Ovary (tissue), 3 donors: ENCODE results near the gene TAOK3.

ENCODE experiments used
- EP300 ChIP-seq: sonication (generic); formaldehyde crosslinking; IDR thresholded peaks from one replicate; pipeline ENCODE4 v1.6.1; 2017; ENCODE audit warnings: antibody characterized with exemption
- POLR2A ChIP-seq: fragments of 450-650 bp; IDR thresholded peaks from one replicate; pipeline ENCODE4 v1.6.1; 2017; ENCODE audit warnings: antibody characterized with exemption, mild to moderate bottlenecking, moderate library complexity
- TF ChIP-seq, protein P1 (sequence below), 3 donors: fragments of 450-650 bp in 2 of 3; fragments of 200-600 bp in 1 of 3; IDR thresholded peaks; one replicate each; pipeline versions ENCODE4 v1.5.1 to v1.8.0; 2016 to 2022; ENCODE audit warnings: antibody characterized with exemption in 3 of 3, mild to moderate bottlenecking in 1 of 3
- donor health status: DM: no; HTN: no; CAD: no.

DNA sequence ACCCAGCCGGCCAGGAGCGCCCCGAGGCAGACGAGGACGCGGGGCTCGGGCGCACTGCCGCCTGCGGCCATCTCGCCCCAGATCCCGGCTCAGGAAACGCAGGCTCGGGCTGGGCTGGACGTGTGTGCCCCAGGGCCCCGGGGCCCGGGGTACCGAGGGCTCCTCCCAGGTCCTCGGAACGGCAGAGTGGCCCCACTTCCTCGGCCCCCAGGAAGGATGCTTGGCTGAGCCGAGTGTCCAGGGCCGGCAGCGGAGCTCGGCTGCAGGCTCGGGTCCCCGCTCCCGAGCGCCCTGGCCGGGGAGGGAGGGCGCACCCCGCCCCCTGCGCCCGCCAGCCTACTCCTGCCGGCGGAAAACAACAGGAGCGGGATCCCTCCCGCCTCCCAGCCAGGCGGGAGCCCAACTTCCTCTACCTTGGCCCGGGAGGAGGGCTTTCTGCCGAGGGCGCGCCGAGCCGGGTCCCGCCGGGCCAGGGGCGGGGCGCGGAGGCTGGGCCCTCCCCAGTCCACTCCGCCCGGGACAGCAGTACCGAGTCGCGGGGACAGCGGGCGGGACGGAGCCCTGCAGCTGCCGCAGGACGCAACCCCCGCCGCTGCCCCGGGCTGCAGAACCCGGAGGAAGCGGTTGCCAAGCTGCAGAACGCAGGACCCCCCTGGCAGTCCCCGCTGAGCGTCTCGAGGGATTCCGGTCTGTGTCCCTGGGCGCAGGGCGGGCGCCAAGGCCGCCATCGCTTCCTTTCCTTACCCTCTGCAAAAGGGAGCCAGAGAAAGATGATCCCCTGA lies 268.9 kb downstream of the TAOK3 start, which contains the start of gene VSIG10:
- TF ChIP-seq POLR2A (peak; percentile 8), EP300 (no peak)
- TF ChIP-seq, protein P1, sequence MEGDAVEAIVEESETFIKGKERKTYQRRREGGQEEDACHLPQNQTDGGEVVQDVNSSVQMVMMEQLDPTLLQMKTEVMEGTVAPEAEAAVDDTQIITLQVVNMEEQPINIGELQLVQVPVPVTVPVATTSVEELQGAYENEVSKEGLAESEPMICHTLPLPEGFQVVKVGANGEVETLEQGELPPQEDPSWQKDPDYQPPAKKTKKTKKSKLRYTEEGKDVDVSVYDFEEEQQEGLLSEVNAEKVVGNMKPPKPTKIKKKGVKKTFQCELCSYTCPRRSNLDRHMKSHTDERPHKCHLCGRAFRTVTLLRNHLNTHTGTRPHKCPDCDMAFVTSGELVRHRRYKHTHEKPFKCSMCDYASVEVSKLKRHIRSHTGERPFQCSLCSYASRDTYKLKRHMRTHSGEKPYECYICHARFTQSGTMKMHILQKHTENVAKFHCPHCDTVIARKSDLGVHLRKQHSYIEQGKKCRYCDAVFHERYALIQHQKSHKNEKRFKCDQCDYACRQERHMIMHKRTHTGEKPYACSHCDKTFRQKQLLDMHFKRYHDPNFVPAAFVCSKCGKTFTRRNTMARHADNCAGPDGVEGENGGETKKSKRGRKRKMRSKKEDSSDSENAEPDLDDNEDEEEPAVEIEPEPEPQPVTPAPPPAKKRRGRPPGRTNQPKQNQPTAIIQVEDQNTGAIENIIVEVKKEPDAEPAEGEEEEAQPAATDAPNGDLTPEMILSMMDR (IDR thresholded peaks at IDR 0.05) = no peak
